ENCODE results near the gene TTC39B. TPM values are rescaled to one million over a fixed set of nuclear protein-coding genes. Genes with fewer than 3 reads are reported as not detected.

TTC39B gene
- total RNA-seq, 1 donor from 2014 or later = 2.7 TPM

GRCh38 chr9:15268782-15269181, 38.2 kb downstream of the TTC39B start:
- DNase-seq (ENCODE audit: low spot score in 2 of 2) = no peak
- intact Hi-C loops (cut with DNase I) = no loop called here
- no peak overlapping the region for H3K4me3 ChIP-seq
- no peak overlapping the region for H3K27ac ChIP-seq
- H3K27me3 ChIP-seq = no peaks in the 10 kb centered on the region
- TF ChIP-seq CTCF (IDR thresholded peaks at IDR 0.05) = no peak
- H3K36me3 ChIP-seq = no peaks in the 10 kb centered on the region
- H3K9me3 ChIP-seq = no peaks in the 10 kb centered on the region
- no peaks in the 10 kb centered on the region for H3K4me1 ChIP-seq

GRCh38 chr9:15268317-15268716, 38.7 kb downstream of the TTC39B start:
- no peak for TF ChIP-seq CTCF (IDR thresholded peaks at IDR 0.05)
- no peaks in the 10 kb centered on the region for H3K27me3 ChIP-seq
- no peaks in the 10 kb centered on the region for H3K36me3 ChIP-seq
- H3K4me1 ChIP-seq = no peaks in the 10 kb centered on the region
- intact Hi-C loops (cut with DNase I) = no loop called here
- DNase-seq (ENCODE audit: low spot score in 2 of 2) = no peak
- H3K4me3 ChIP-seq = no peak overlapping the region
- H3K27ac ChIP-seq = no peak overlapping the region
- no peaks in the 10 kb centered on the region for H3K9me3 ChIP-seq

GRCh38 chr9:15264918-15265317, 42.1 kb downstream of the TTC39B start:
- H3K27ac ChIP-seq = no peak overlapping the region
- intact Hi-C loops (cut with DNase I) = loop anchor here (5.0 kb wide), 1 partner anchor 53 kb away; no protein-coding TSS in a partner anchor
- peaks cover 0 to 22% of the 10 kb centered on the region in 2 donors for H3K4me1 ChIP-seq
- no peak overlapping the region for H3K4me3 ChIP-seq
- H3K9me3 ChIP-seq = no peaks in the 10 kb centered on the region
- TF ChIP-seq CTCF (IDR thresholded peaks at IDR 0.05) = no peak
- no peaks in the 10 kb centered on the region for H3K27me3 ChIP-seq
- DNase-seq (ENCODE audit: low spot score in 2 of 2) = no peak
- H3K36me3 ChIP-seq = no peaks in the 10 kb centered on the region

- Histone ChIP-seq H3K36me3 (no peaks in the 10 kb centered on the region), H3K4me3 (no peak overlapping the region), H3K4me1 (peaks cover 0 to 30% of the 10 kb centered on the region in 2 donors), H3K9me3 (no peaks in the 10 kb centered on the region), H3K27ac (peak overlapping the region; percentile 73 to 75), H3K27me3 (no peaks in the 10 kb centered on the region)
- intact Hi-C loops (cut with DNase I) = loop anchor here (5.0 kb wide), 1 partner anchor 50 kb away; no protein-coding TSS in a partner anchor
- no peak for TF ChIP-seq CTCF (IDR thresholded peaks at IDR 0.05)
- no peak for DNase-seq (ENCODE audit: low spot score in 2 of 2)
These were observed 44.4 kb downstream of the TTC39B start for GRCh38 chr9:15262581-15262980.

GRCh38 chr9:15256426-15256825, 50.6 kb downstream of the TTC39B start:
- no peak overlapping the region for H3K4me3 ChIP-seq
- peaks cover 0 to 21% of the 10 kb centered on the region in 2 donors for H3K4me1 ChIP-seq
- H3K27ac ChIP-seq = peak overlapping the region in 1 of 2 donors; percentile 8
- DNase-seq (ENCODE audit: low spot score in 2 of 2) = no peak
- no peaks in the 10 kb centered on the region for H3K9me3 ChIP-seq
- intact Hi-C loops (cut with DNase I) = no loop called here
- no peaks in the 10 kb centered on the region for H3K36me3 ChIP-seq
- H3K27me3 ChIP-seq = no peaks in the 10 kb centered on the region
- no peak for TF ChIP-seq CTCF (IDR thresholded peaks at IDR 0.05)

- TF ChIP-seq CTCF (IDR thresholded peaks at IDR 0.05) = no peak
- intact Hi-C loops (cut with DNase I) = no loop called here
- H3K36me3 ChIP-seq = no peaks in the 10 kb centered on the region
- DNase-seq (ENCODE audit: low spot score in 2 of 2) = no peak
- no peaks in the 10 kb centered on the region for H3K27me3 ChIP-seq
- H3K4me3 ChIP-seq = no peak overlapping the region
- peaks cover 4 to 7% of the 10 kb centered on the region in 2 donors for H3K4me1 ChIP-seq
- H3K9me3 ChIP-seq = no peaks in the 10 kb centered on the region
- no peak overlapping the region for H3K27ac ChIP-seq
These were observed 53.2 kb downstream of the TTC39B start for GRCh38 chr9:15253786-15254185.
